NT2/D1 (cell line): ENCODE data around the gene TBC1D9.

ENCODE experiments used
- DNase-seq: peaks from one replicate; pipeline ENCODE4 v3.0.0-alpha.2; 2011; ENCODE audit warnings: low read depth, low spot score
- H3K27me3 ChIP-seq: 2 replicates; pipeline ENCODE4 v1.6.0; 2011; ENCODE audit warnings: mild to moderate bottlenecking; ENCODE audit not compliant: insufficient read length, insufficient read depth
- H3K36me3 ChIP-seq: 2 replicates; pipeline ENCODE4 v1.6.1; 2011; ENCODE audit warnings: mild to moderate bottlenecking, low read length, mixed read lengths; ENCODE audit not compliant: insufficient read depth, insufficient read length
- H3K4me1 ChIP-seq: 2 replicates; pipeline ENCODE4 v1.5.1; 2011; ENCODE audit not compliant: insufficient read depth, insufficient read length
- H3K4me3 ChIP-seq: 2 replicates; pipeline ENCODE4 v1.5.1; 2011; ENCODE audit warnings: low read depth; ENCODE audit not compliant: insufficient read length
- H3K9ac ChIP-seq: 2 replicates; pipeline ENCODE4 v1.6.0; 2011; ENCODE audit warnings: low read depth; ENCODE audit not compliant: insufficient read length
- H3K9me3 ChIP-seq: 2 replicates; pipeline ENCODE4 v1.5.1; 2011; ENCODE audit warnings: mild to moderate bottlenecking, low read length; ENCODE audit not compliant: insufficient read depth
- SUZ12 ChIP-seq: IDR thresholded peaks from 2 replicates; pipeline ENCODE4 v1.6.1; 2011; ENCODE audit not compliant: insufficient read length, insufficient read depth; ENCODE audit errors: extremely low read depth
- YY1 ChIP-seq: IDR thresholded peaks from 2 replicates; pipeline ENCODE4 v1.6.1; 2011; ENCODE audit not compliant: insufficient read length, insufficient read depth
- ZNF274 ChIP-seq: IDR thresholded peaks from 2 replicates; pipeline ENCODE4 v1.6.1; 2011; ENCODE audit warnings: mild to moderate bottlenecking, low read depth, low read length

Gene TBC1D9

GRCh38 chr4:140756319-140757231 lies at the start of gene TBC1D9:
TSS of gene TBC1D9 (minus strand) at chr4:140756385. CDS start at chr4:140756045, 340 bp downstream.
- Histone ChIP-seq H3K36me3 (no peaks in the 10 kb centered on the region), H3K9ac (peak within 1 kb of the TSS; percentile 33), H3K9me3 (no peaks in the 10 kb centered on the region), H3K4me1 (no peaks in the 10 kb centered on the region), H3K4me3 (peak within 1 kb of the TSS; percentile 57), H3K27me3 (peaks cover 76% of the 10 kb centered on the region)
- DNase-seq = peak; percentile 90
- TF ChIP-seq ZNF274 (no peak), SUZ12 (peak; percentile 42)

- Histone ChIP-seq H3K9me3 (no peaks in the 10 kb centered on the region), H3K4me1 (no peaks in the 10 kb centered on the region), H3K9ac (no peak overlapping the region), H3K4me3 (no peak overlapping the region), H3K27me3 (no peaks in the 10 kb centered on the region), H3K36me3 (no peaks in the 10 kb centered on the region)
- DNase-seq = no peak
- TF ChIP-seq YY1 (no peak), SUZ12 (no peak), ZNF274 (no peak)
These were observed 49.1 kb upstream of the TBC1D9 start for GRCh38 chr4:140805293-140805692.

GRCh38 chr4:140802591-140802990 lies 46.4 kb upstream of the TBC1D9 start:
- Histone ChIP-seq H3K4me3 (no peak overlapping the region), H3K36me3 (no peaks in the 10 kb centered on the region), H3K9me3 (no peaks in the 10 kb centered on the region), H3K27me3 (no peaks in the 10 kb centered on the region), H3K4me1 (no peaks in the 10 kb centered on the region), H3K9ac (no peak overlapping the region)
- no peak for TF ChIP-seq ZNF274
- no peak for TF ChIP-seq SUZ12
- DNase-seq = no peak

- Histone ChIP-seq H3K27me3 (no peaks in the 10 kb centered on the region), H3K4me1 (no peaks in the 10 kb centered on the region), H3K9me3 (no peaks in the 10 kb centered on the region), H3K36me3 (no peaks in the 10 kb centered on the region), H3K9ac (no peak overlapping the region), H3K4me3 (no peak overlapping the region)
- no peak for TF ChIP-seq SUZ12
- TF ChIP-seq ZNF274 = no peak
- TF ChIP-seq YY1 = no peak
- DNase-seq = no peak
These were observed 44.5 kb upstream of the TBC1D9 start for GRCh38 chr4:140800666-140801065.

- no peak for DNase-seq
- TF ChIP-seq YY1 = no peak
- TF ChIP-seq ZNF274 = no peak
- TF ChIP-seq SUZ12 = no peak
- Histone ChIP-seq H3K9me3 (no peaks in the 10 kb centered on the region), H3K36me3 (no peaks in the 10 kb centered on the region), H3K27me3 (no peaks in the 10 kb centered on the region), H3K4me3 (no peak overlapping the region), H3K9ac (no peak overlapping the region), H3K4me1 (no peaks in the 10 kb centered on the region)
These were observed 43.6 kb upstream of the TBC1D9 start for GRCh38 chr4:140799686-140800225.

GRCh38 chr4:140793291-140793690 lies 37.1 kb upstream of the TBC1D9 start:
- H3K36me3 ChIP-seq = no peaks in the 10 kb centered on the region
- TF ChIP-seq SUZ12 (no peak), ZNF274 (no peak), YY1 (no peak)

GRCh38 chr4:140790765-140791164 lies 34.6 kb upstream of the TBC1D9 start:
- no peaks in the 10 kb centered on the region for H3K27me3 ChIP-seq
- no peaks in the 10 kb centered on the region for H3K36me3 ChIP-seq
- no peak overlapping the region for H3K4me3 ChIP-seq
- TF ChIP-seq YY1 (no peak), ZNF274 (no peak)
- H3K9me3 ChIP-seq = peaks cover 12% of the 10 kb centered on the region; the same call in 1 of the 2 replicates
- DNase-seq = no peak
- no peak overlapping the region for H3K9ac ChIP-seq
- H3K4me1 ChIP-seq = no peaks in the 10 kb centered on the region

More at GRCh38 chr4:140793291-140793690, 37.1 kb upstream of the TBC1D9 start:
- no peaks in the 10 kb centered on the region for H3K4me1 ChIP-seq
- H3K4me3 ChIP-seq = no peak overlapping the region
- DNase-seq = no peak
- no peaks in the 10 kb centered on the region for H3K27me3 ChIP-seq
- peaks cover 11% of the 10 kb centered on the region; the same call in 1 of the 2 replicates for H3K9me3 ChIP-seq
- H3K9ac ChIP-seq = no peak overlapping the region
